ENCODE measurements around the gene SMAD3.

DNA sequence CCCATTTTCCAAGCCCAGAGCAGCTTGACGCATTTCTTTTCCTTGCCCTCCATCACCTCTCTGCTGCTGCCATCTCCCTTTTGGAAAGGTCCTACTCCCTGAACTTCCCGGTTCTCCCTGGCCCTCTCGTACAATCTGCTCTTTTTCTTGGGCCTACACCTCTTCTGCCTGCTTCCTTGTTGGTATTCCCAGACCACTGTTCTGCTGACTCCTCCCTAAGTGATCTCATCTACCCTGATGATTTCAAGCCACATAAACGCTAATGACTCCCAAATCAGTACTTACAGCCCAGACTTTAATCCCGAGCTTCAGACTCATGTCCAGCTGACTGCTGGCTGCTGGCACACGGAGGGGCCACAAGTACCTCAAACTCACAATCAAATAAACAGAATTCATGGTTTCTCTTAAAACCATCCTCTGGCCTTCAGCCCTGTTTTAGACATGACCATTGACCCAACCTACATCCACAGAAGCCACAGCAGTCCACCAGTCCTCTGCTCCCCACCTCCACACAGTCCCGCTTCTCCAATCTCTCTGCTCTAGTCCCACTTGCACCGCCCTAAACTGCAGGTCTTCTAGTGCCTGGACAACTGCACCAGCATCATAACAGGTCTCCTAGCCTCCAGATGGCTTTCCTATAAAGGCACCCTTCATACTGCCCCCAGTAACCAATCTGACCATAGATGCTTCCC is 131.4 kb downstream of the SMAD3 start:
- TF ChIP-seq CTCF (conservative IDR thresholded peaks at IDR 0.05 in 1 of 2, IDR thresholded peaks at IDR 0.05 in 1 of 2; ENCODE audit: extremely low read depth in 1 of 2, insufficient read depth in 1 of 2, low read depth in 1 of 2, low read length in 2 of 2) (no peak), EZH2 (IDR thresholded peaks at IDR 0.05; ENCODE audit: borderline replicate concordance, low read length) (no peak)
